ENCODE data around the gene PDILT.

DNA sequence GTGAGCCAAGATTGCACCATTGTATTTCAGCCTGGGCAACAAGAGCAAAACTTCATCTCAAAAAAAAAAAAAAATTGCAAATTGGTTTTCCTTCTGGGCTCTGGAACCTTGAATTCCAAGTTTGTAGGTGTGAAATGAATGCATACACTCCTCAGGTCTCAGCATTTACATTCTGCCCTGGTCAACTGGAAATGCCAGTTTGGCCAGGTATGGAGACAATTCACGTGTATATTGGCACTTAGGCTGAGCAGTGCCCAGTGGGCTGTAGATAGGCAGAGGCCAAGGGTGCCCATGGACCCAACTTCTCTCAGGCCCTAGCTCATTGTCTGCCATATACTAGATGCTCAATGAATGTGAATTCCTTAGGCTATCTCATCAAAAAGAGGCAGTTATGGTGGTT lies 15.7 kb downstream of the PDILT start:
- TF ChIP-seq, protein P1, sequence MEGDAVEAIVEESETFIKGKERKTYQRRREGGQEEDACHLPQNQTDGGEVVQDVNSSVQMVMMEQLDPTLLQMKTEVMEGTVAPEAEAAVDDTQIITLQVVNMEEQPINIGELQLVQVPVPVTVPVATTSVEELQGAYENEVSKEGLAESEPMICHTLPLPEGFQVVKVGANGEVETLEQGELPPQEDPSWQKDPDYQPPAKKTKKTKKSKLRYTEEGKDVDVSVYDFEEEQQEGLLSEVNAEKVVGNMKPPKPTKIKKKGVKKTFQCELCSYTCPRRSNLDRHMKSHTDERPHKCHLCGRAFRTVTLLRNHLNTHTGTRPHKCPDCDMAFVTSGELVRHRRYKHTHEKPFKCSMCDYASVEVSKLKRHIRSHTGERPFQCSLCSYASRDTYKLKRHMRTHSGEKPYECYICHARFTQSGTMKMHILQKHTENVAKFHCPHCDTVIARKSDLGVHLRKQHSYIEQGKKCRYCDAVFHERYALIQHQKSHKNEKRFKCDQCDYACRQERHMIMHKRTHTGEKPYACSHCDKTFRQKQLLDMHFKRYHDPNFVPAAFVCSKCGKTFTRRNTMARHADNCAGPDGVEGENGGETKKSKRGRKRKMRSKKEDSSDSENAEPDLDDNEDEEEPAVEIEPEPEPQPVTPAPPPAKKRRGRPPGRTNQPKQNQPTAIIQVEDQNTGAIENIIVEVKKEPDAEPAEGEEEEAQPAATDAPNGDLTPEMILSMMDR (IDR thresholded peaks at IDR 0.05; ENCODE audit: insufficient read depth, low read depth, low read length), result no peak
- TF ChIP-seq EZH2 (IDR thresholded peaks at IDR 0.05; ENCODE audit: insufficient read depth, low read length), result no peak

Data from astrocyte (in vitro differentiated cells and primary cell).